HG03280 (cell line): Measurements from ENCODE around the gene KCNQ1.
"Not testable (repeated sequence)": the region's sequence is repeated elsewhere in the genome, so short reads cannot be mapped to it uniquely, and the experiment has no call there.

Experiments used
- ATAC-seq: cut with Tn5 transposase; IDR thresholded peaks from one replicate; pipeline ENCODE4 v1.9.1; 2021; ENCODE audit warnings: mild to moderate bottlenecking, moderate library complexity; ENCODE audit not compliant: unreplicated experiment

KCNQ1 gene

GRCh38 chr11:2631161-2631560, 186.4 kb downstream of the KCNQ1 start:
- ATAC-seq = no peak

- not testable (repeated sequence) for ATAC-seq
Observed at GRCh38 chr11:2639763-2640162, 195.0 kb downstream of the KCNQ1 start.

GRCh38 chr11:2641623-2642022, 196.8 kb downstream of the KCNQ1 start:
- no peak for ATAC-seq

- ATAC-seq = no peak
Observed at GRCh38 chr11:2643746-2644145, 198.9 kb downstream of the KCNQ1 start.

- ATAC-seq = no peak
Observed at GRCh38 chr11:2644844-2645778, 200.3 kb downstream of the KCNQ1 start.

GRCh38 chr11:2645779-2646118, 200.9 kb downstream of the KCNQ1 start:
- no peak for ATAC-seq

- ATAC-seq = no peak
Observed at GRCh38 chr11:2647167-2647566, 202.4 kb downstream of the KCNQ1 start.

- ATAC-seq = no peak
Observed at GRCh38 chr11:2647953-2648352, 203.1 kb downstream of the KCNQ1 start.

GRCh38 chr11:2649400-2649799, 204.6 kb downstream of the KCNQ1 start:
- ATAC-seq = no peak

- ATAC-seq = no peak
Observed at GRCh38 chr11:2649848-2650247, 205.0 kb downstream of the KCNQ1 start.

- no peak for ATAC-seq
Observed at GRCh38 chr11:2650343-2650867, 205.6 kb downstream of the KCNQ1 start.

GRCh38 chr11:2651054-2651617, 206.3 kb downstream of the KCNQ1 start:
- no peak for ATAC-seq

GRCh38 chr11:2651826-2652271, 207.0 kb downstream of the KCNQ1 start:
- ATAC-seq = no peak

GRCh38 chr11:2652333-2653197, 207.8 kb downstream of the KCNQ1 start:
- no peak for ATAC-seq

- ATAC-seq = no peak
Observed at GRCh38 chr11:2653198-2653551, 208.4 kb downstream of the KCNQ1 start.

GRCh38 chr11:2653930-2654739, 209.3 kb downstream of the KCNQ1 start:
- no peak for ATAC-seq

- no peak for ATAC-seq
Observed at GRCh38 chr11:2655016-2655719, 210.4 kb downstream of the KCNQ1 start.

- no peak for ATAC-seq
Observed at GRCh38 chr11:2655834-2656622, 211.2 kb downstream of the KCNQ1 start.

- no peak for ATAC-seq
Observed at GRCh38 chr11:2656859-2657258, 212.1 kb downstream of the KCNQ1 start.
